ENCODE data around the gene MAPRE3. TPM values are rescaled to one million over a fixed set of nuclear protein-coding genes. Genes with fewer than 3 reads are reported as not detected.

MAPRE3 gene
- total RNA-seq, 1 experiment from 2014 or later = 10.3 TPM

DNA sequence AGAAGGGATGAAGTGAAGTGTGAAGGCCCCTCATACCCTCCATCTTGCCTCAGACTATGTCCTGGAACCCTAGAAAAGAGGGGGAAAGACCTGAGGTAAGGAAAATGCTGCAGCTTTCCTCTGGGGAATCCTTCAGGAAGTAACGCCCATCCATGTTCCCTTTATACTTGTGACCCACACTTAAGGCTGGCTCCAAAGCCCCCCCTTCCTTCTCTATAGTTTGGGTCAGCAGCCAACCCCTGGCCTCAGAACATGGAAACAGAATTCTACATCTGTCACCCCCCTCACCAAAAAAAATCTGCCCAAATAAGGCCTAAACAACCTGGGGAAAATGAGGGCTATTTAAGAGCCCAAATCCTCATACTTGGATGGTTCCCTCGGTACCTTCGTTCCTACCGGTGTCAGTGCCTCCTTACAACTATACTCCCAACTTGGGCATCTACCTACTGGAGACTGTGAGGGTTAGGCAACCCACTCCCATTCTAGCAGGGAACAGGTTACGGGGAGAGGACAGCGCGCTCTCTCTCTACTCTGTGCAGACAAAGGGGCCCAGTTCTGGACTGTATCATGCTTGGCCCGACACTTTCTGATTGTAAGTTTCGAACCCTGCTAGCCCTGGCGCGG, 100.3 kb downstream of the MAPRE3 start (continued):
- TF ChIP-seq GRHL2 (CRISPR knock-in tag; IDR thresholded peaks at IDR 0.05; ENCODE audit: insufficient replicate concordance, severe bottlenecking) (no peak), JAZF1 (CRISPR knock-in tag; IDR thresholded peaks at IDR 0.05) (no peak), TEAD1 (CRISPR knock-in tag; IDR thresholded peaks at IDR 0.05) (no peak), ETV6 (CRISPR knock-in tag; IDR thresholded peaks at IDR 0.05) (no peak), TP53 (CRISPR knock-in tag; IDR thresholded peaks at IDR 0.05) (no peak)
- TF ChIP-seq, protein P1, sequence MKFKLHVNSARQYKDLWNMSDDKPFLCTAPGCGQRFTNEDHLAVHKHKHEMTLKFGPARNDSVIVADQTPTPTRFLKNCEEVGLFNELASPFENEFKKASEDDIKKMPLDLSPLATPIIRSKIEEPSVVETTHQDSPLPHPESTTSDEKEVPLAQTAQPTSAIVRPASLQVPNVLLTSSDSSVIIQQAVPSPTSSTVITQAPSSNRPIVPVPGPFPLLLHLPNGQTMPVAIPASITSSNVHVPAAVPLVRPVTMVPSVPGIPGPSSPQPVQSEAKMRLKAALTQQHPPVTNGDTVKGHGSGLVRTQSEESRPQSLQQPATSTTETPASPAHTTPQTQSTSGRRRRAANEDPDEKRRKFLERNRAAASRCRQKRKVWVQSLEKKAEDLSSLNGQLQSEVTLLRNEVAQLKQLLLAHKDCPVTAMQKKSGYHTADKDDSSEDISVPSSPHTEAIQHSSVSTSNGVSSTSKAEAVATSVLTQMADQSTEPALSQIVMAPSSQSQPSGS (CRISPR knock-in tag; IDR thresholded peaks at IDR 0.05; ENCODE audit: borderline replicate concordance, low read depth) = no peak
- TF ChIP-seq, protein P2, sequence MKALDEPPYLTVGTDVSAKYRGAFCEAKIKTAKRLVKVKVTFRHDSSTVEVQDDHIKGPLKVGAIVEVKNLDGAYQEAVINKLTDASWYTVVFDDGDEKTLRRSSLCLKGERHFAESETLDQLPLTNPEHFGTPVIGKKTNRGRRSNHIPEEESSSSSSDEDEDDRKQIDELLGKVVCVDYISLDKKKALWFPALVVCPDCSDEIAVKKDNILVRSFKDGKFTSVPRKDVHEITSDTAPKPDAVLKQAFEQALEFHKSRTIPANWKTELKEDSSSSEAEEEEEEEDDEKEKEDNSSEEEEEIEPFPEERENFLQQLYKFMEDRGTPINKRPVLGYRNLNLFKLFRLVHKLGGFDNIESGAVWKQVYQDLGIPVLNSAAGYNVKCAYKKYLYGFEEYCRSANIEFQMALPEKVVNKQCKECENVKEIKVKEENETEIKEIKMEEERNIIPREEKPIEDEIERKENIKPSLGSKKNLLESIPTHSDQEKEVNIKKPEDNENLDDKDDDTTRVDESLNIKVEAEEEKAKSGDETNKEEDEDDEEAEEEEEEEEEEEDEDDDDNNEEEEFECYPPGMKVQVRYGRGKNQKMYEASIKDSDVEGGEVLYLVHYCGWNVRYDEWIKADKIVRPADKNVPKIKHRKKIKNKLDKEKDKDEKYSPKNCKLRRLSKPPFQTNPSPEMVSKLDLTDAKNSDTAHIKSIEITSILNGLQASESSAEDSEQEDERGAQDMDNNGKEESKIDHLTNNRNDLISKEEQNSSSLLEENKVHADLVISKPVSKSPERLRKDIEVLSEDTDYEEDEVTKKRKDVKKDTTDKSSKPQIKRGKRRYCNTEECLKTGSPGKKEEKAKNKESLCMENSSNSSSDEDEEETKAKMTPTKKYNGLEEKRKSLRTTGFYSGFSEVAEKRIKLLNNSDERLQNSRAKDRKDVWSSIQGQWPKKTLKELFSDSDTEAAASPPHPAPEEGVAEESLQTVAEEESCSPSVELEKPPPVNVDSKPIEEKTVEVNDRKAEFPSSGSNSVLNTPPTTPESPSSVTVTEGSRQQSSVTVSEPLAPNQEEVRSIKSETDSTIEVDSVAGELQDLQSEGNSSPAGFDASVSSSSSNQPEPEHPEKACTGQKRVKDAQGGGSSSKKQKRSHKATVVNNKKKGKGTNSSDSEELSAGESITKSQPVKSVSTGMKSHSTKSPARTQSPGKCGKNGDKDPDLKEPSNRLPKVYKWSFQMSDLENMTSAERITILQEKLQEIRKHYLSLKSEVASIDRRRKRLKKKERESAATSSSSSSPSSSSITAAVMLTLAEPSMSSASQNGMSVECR (CRISPR knock-in tag; IDR thresholded peaks at IDR 0.05; ENCODE audit: borderline replicate concordance) = no peak

DNA sequence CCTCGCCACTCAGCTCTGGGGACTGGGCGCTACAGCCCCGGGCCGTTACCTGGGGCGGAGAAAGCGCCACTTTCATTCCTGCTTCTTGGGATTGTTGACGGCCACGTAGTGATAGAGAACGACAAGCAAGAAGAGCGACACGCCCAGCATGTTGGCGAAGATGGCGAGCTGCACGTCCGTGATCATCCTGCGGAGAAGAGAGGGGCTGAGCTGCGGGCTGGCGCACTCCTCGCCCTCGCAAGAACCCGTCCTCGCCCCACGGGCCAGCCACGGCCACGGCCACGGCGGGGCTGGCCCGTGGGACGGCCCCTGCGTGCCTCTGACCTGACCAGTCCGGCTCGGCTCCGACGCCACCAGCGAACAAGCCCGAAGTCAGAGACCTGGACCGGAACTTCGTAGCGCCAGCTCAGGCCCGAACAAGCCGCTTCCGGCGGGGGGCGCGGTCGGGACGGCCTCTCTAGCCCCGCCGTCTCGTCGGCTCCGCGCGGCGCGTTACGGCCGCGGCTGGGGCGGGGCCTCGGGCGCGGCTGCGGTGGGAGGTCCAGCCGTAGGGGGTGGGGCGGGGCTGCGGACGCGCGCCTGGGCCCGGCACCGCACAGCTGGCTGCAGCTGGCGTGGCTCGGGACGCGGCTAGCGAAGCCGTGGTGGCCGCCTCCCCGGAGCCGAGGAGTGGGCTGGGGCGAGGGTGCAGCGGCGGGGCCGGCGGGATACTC, 101.0 kb downstream of the MAPRE3 start, which contains the start of gene OST4:
Gene OST4, minus strand, starts transcription at position 378 of the 713 bp plus-strand sequence.
- peak within 1 kb of the TSS; percentile 90 for H3K27ac Mint-ChIP-seq
- DNase-seq (ENCODE audit: low spot score) = peak; percentile 90
- peaks cover 11% of the 10 kb centered on the region for H3K4me1 Mint-ChIP-seq
- CTCF ChIA-PET = interaction anchor here (0.9 to 4.5 kb wide), 14 partner anchors 10 to 225 kb away, joined by 3 to 50 read pairs (median 7); partner anchors contain the start of genes AGBL5, KHK and PREB
- ATAC-seq = peak; percentile 89
- peak within 1 kb of the TSS; percentile 98 for H3K4me3 Mint-ChIP-seq
- H3K36me3 Mint-ChIP-seq = peaks cover 29% of the 10 kb centered on the region
- POLR2A ChIA-PET = interaction anchor here (0.6 to 3.2 kb wide), 13 partner anchors 9 to 165 kb away, joined by 3 to 27 read pairs (median 4); partner anchors contain the start of genes AGBL5, KHK, SLC5A6 and TMEM214
- H3K9me3 Mint-ChIP-seq = no peaks in the 10 kb centered on the region
- peaks cover 3% of the 10 kb centered on the region for H3K27me3 Mint-ChIP-seq (ENCODE audit: low read depth)
- TF ChIP-seq ZNF232 (CRISPR knock-in tag; IDR thresholded peaks at IDR 0.05) (peak; percentile 79), SMAD4 (CRISPR knock-in tag; IDR thresholded peaks at IDR 0.05) (no peak), CBFB (CRISPR knock-in tag; IDR thresholded peaks at IDR 0.05; ENCODE audit: low read depth) (0 out of 2 replicates have a peak, but pooled peaks have one; percentile 65), MXD4 (CRISPR knock-in tag; IDR thresholded peaks at IDR 0.05; ENCODE audit: borderline replicate concordance) (no peak), NFE2L1 (CRISPR knock-in tag; IDR thresholded peaks at IDR 0.05) (no peak), ETV6 (CRISPR knock-in tag; IDR thresholded peaks at IDR 0.05) (no peak; the same call in 1 of the 2 replicates), SP1 (CRISPR knock-in tag; conservative IDR thresholded peaks at IDR 0.05) (peak; percentile 90), CREM (CRISPR knock-in tag; IDR thresholded peaks at IDR 0.05) (peak; percentile 85; the same call in 1 of the 2 replicates), MYBL2 (CRISPR knock-in tag; IDR thresholded peaks at IDR 0.05) (0 out of 2 replicates have a peak, but pooled peaks have one; percentile 24), TEAD1 (CRISPR knock-in tag; IDR thresholded peaks at IDR 0.05) (no peak), FOXP1 (CRISPR knock-in tag; IDR thresholded peaks at IDR 0.05; ENCODE audit: borderline replicate concordance) (no peak), GRHL2 (CRISPR knock-in tag; IDR thresholded peaks at IDR 0.05; ENCODE audit: insufficient replicate concordance, severe bottlenecking) (no peak), NFYB (CRISPR knock-in tag; conservative IDR thresholded peaks at IDR 0.05; ENCODE audit: low read depth) (no peak), GTF2I (CRISPR knock-in tag; conservative IDR thresholded peaks at IDR 0.05) (no peak), ZNF416 (CRISPR knock-in tag; IDR thresholded peaks at IDR 0.05) (0 out of 2 replicates have a peak, but pooled peaks have one; percentile 28)
- TF ChIP-seq, protein P3, sequence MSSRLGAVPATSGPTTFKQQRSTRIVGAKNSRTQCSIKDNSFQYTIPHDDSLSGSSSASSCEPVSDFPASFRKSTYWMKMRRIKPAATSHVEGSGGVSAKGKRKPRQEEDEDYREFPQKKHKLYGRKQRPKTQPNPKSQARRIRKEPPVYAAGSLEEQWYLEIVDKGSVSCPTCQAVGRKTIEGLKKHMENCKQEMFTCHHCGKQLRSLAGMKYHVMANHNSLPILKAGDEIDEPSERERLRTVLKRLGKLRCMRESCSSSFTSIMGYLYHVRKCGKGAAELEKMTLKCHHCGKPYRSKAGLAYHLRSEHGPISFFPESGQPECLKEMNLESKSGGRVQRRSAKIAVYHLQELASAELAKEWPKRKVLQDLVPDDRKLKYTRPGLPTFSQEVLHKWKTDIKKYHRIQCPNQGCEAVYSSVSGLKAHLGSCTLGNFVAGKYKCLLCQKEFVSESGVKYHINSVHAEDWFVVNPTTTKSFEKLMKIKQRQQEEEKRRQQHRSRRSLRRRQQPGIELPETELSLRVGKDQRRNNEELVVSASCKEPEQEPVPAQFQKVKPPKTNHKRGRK (CRISPR knock-in tag; IDR thresholded peaks at IDR 0.05; ENCODE audit: borderline replicate concordance) = no peak
- TF ChIP-seq, protein P4, sequence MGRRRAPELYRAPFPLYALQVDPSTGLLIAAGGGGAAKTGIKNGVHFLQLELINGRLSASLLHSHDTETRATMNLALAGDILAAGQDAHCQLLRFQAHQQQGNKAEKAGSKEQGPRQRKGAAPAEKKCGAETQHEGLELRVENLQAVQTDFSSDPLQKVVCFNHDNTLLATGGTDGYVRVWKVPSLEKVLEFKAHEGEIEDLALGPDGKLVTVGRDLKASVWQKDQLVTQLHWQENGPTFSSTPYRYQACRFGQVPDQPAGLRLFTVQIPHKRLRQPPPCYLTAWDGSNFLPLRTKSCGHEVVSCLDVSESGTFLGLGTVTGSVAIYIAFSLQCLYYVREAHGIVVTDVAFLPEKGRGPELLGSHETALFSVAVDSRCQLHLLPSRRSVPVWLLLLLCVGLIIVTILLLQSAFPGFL (CRISPR knock-in tag; IDR thresholded peaks at IDR 0.05; ENCODE audit: borderline replicate concordance) = no peak
- TF ChIP-seq, protein P5, sequence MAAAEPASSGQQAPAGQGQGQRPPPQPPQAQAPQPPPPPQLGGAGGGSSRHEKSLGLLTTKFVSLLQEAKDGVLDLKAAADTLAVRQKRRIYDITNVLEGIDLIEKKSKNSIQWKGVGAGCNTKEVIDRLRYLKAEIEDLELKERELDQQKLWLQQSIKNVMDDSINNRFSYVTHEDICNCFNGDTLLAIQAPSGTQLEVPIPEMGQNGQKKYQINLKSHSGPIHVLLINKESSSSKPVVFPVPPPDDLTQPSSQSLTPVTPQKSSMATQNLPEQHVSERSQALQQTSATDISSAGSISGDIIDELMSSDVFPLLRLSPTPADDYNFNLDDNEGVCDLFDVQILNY (CRISPR knock-in tag; IDR thresholded peaks at IDR 0.05) = peak; percentile 84; the same call in 1 of the 2 replicates
- TF ChIP-seq, protein P6, sequence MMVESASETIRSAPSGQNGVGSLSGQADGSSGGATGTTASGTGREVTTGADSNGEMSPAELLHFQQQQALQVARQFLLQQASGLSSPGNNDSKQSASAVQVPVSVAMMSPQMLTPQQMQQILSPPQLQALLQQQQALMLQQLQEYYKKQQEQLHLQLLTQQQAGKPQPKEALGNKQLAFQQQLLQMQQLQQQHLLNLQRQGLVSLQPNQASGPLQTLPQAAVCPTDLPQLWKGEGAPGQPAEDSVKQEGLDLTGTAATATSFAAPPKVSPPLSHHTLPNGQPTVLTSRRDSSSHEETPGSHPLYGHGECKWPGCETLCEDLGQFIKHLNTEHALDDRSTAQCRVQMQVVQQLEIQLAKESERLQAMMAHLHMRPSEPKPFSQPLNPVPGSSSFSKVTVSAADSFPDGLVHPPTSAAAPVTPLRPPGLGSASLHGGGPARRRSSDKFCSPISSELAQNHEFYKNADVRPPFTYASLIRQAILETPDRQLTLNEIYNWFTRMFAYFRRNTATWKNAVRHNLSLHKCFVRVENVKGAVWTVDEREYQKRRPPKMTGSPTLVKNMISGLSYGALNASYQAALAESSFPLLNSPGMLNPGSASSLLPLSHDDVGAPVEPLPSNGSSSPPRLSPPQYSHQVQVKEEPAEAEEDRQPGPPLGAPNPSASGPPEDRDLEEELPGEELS (CRISPR knock-in tag; IDR thresholded peaks at IDR 0.05) = peak; percentile 66; the same call in 1 of the 2 replicates

All from WTC11 (cell line).